ENCODE results near the gene KBTBD12.
A peak's percentile ranks its signal among the peaks of the same experiment; 100 is the strongest.

Gene KBTBD12

GRCh38 chr3:127997016-127997415 is 82.0 kb downstream of the KBTBD12 start:
- DNase-seq (ENCODE audit: low read depth) = no peak
- H3K4me3 ChIP-seq (ENCODE audit: low read length) = no peak overlapping the region
- TF ChIP-seq CTCF (IDR thresholded peaks at IDR 0.05; ENCODE audit: insufficient read depth, low read depth, low read length, missing control alignments) = no peak

- DNase-seq (ENCODE audit: low read depth) = peak; percentile 85
- TF ChIP-seq CTCF (IDR thresholded peaks at IDR 0.05; ENCODE audit: insufficient read depth, low read depth, low read length, missing control alignments) = no peak
Measured at GRCh38 chr3:127997961-127998360, 82.9 kb downstream of the KBTBD12 start.

GRCh38 chr3:127998596-127998995 is 83.6 kb downstream of the KBTBD12 start:
- H3K4me3 ChIP-seq (ENCODE audit: low read length) = no peak overlapping the region
- no peak for TF ChIP-seq CTCF (IDR thresholded peaks at IDR 0.05; ENCODE audit: insufficient read depth, low read depth, low read length, missing control alignments)
- no peak for DNase-seq (ENCODE audit: low read depth)

More at GRCh38 chr3:127997961-127998360, 82.9 kb downstream of the KBTBD12 start:
- H3K4me3 ChIP-seq (ENCODE audit: low read length) = no peak overlapping the region

GRCh38 chr3:127999509-128000106 is 84.6 kb downstream of the KBTBD12 start:
- no peak overlapping the region for H3K4me3 ChIP-seq (ENCODE audit: low read length)
- TF ChIP-seq CTCF (IDR thresholded peaks at IDR 0.05; ENCODE audit: insufficient read depth, low read depth, low read length, missing control alignments) = no peak

GRCh38 chr3:128001576-128001975 is 86.5 kb downstream of the KBTBD12 start:
- no peak for TF ChIP-seq CTCF (IDR thresholded peaks at IDR 0.05; ENCODE audit: insufficient read depth, low read depth, low read length, missing control alignments)
- H3K4me3 ChIP-seq (ENCODE audit: low read length) = no peak overlapping the region
- peak; percentile 33 for DNase-seq (ENCODE audit: low read depth)

More at GRCh38 chr3:127999509-128000106, 84.6 kb downstream of the KBTBD12 start:
- no peak for DNase-seq (ENCODE audit: low read depth)

GRCh38 chr3:128004661-128005060 is 89.6 kb downstream of the KBTBD12 start:
- TF ChIP-seq CTCF (IDR thresholded peaks at IDR 0.05; ENCODE audit: insufficient read depth, low read depth, low read length, missing control alignments) = no peak
- DNase-seq (ENCODE audit: low read depth) = no peak
- H3K4me3 ChIP-seq (ENCODE audit: low read length) = no peak overlapping the region

Measured in epithelial cell of esophagus (primary cell).